Suprapubic skin (tissue), 4 donors: Measurements from ENCODE around the gene ABHD1. TPM values are rescaled to one million over a fixed set of nuclear protein-coding genes. Genes with fewer than 3 reads are reported as not detected.

Experiments used
- DNase-seq, 2 donors: peaks; one replicate each; pipeline ENCODE4 v3.0.0-alpha.2; 2019; ENCODE audit warnings: low spot score in 2 of 2
- H3K27ac ChIP-seq: fragments of 200-600 bp; sonication (generic); one replicate; pipeline ENCODE4 v1.5.1; 2019
- H3K27me3 ChIP-seq: fragments of 200-600 bp; sonication (generic); one replicate; pipeline ENCODE4 v1.5.1; 2019
- H3K36me3 ChIP-seq: fragments of 200-600 bp; sonication (generic); one replicate; pipeline ENCODE4 v1.5.1; 2019
- H3K4me1 ChIP-seq: fragments of 200-600 bp; sonication (generic); one replicate; pipeline ENCODE4 v1.5.1; 2019
- H3K4me3 ChIP-seq: fragments of 200-600 bp; sonication (generic); one replicate; pipeline ENCODE4 v1.5.1; 2019; ENCODE audit warnings: mild to moderate bottlenecking
- H3K9me3 ChIP-seq: fragments of 200-600 bp; sonication (generic); one replicate; pipeline ENCODE4 v1.5.1; 2019
- EP300 ChIP-seq: sonication (generic); formaldehyde crosslinking; IDR thresholded peaks from one replicate; pipeline ENCODE4 v1.6.1; 2017; ENCODE audit warnings: antibody characterized with exemption
- POLR2A ChIP-seq, 2 donors: fragments of 450-650 bp; IDR thresholded peaks; one replicate each; pipeline ENCODE4 v1.6.1; 2017; ENCODE audit warnings: antibody characterized with exemption in 2 of 2, mild to moderate bottlenecking in 2 of 2, moderate library complexity in 2 of 2
- POLR2AphosphoS5 ChIP-seq, 3 donors: sonication (generic); formaldehyde crosslinking; IDR thresholded peaks; one replicate each; pipeline ENCODE4 v1.6.1; 2017; ENCODE audit warnings: antibody characterized with exemption in 3 of 3
- WGBS: methylation state at CpG from one replicate; pipeline ENCODE4 v1.1.5; 2018; 5-methylcytosine and 5-hydroxymethylcytosine counted together
- total RNA-seq, 4 donors: library from RNA; depleted of rRNA; stranded (reverse); fragments of >200 nt; gene quantifications; one replicate each; pipeline ENCODE4 v1.1.0, GENCODE V29; 2016
- TF ChIP-seq, protein P1 (sequence below), 2 donors: fragments of 200-600 bp in 1 of 2; fragments of 450-650 bp in 1 of 2; sonication (generic) in 1 of 2; IDR thresholded peaks; one replicate each; pipeline ENCODE4 v1.5.1; 2016 to 2019; ENCODE audit warnings: antibody characterized with exemption in 2 of 2, mild to moderate bottlenecking in 1 of 2, moderate library complexity in 1 of 2

Gene ABHD1
- total RNA-seq, 4 donors from 2014 or later, result not detected

- Histone ChIP-seq H3K9me3 (no peaks in the 10 kb centered on the region), H3K4me3 (no peak overlapping the region), H3K27ac (no peak overlapping the region), H3K36me3 (no peaks in the 10 kb centered on the region), H3K4me1 (no peaks in the 10 kb centered on the region), H3K27me3 (peaks cover 3% of the 10 kb centered on the region)
- DNase-seq, result no peak
- TF ChIP-seq POLR2A (IDR thresholded peaks at IDR 0.05), result no peak
- TF ChIP-seq, protein P1, sequence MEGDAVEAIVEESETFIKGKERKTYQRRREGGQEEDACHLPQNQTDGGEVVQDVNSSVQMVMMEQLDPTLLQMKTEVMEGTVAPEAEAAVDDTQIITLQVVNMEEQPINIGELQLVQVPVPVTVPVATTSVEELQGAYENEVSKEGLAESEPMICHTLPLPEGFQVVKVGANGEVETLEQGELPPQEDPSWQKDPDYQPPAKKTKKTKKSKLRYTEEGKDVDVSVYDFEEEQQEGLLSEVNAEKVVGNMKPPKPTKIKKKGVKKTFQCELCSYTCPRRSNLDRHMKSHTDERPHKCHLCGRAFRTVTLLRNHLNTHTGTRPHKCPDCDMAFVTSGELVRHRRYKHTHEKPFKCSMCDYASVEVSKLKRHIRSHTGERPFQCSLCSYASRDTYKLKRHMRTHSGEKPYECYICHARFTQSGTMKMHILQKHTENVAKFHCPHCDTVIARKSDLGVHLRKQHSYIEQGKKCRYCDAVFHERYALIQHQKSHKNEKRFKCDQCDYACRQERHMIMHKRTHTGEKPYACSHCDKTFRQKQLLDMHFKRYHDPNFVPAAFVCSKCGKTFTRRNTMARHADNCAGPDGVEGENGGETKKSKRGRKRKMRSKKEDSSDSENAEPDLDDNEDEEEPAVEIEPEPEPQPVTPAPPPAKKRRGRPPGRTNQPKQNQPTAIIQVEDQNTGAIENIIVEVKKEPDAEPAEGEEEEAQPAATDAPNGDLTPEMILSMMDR (IDR thresholded peaks at IDR 0.05), result no peak
- TF ChIP-seq POLR2AphosphoS5 (IDR thresholded peaks at IDR 0.05), result no peak
- TF ChIP-seq EP300, result no peak
- 86% methylated on average over 11 of the region's 29 CpGs for WGBS
Observed at GRCh38 chr2:27149570-27150405, 26.2 kb downstream of the ABHD1 start.

GRCh38 chr2:27150639-27151230, 27.1 kb downstream of the ABHD1 start:
- WGBS, result 90% methylated on average over 8 of the region's 8 CpGs
- H3K27ac ChIP-seq, result no peak overlapping the region
- TF ChIP-seq EP300 (no peak), POLR2AphosphoS5 (IDR thresholded peaks at IDR 0.05) (no peak), POLR2A (IDR thresholded peaks at IDR 0.05) (no peak)
- TF ChIP-seq, protein P1 (IDR thresholded peaks at IDR 0.05), result no peak
- no peak overlapping the region for H3K4me3 ChIP-seq
- H3K27me3 ChIP-seq, result peaks cover 3% of the 10 kb centered on the region
- H3K9me3 ChIP-seq, result no peaks in the 10 kb centered on the region
- no peaks in the 10 kb centered on the region for H3K36me3 ChIP-seq
- DNase-seq, result peak in 1 of 2 donors; percentile 2
- no peaks in the 10 kb centered on the region for H3K4me1 ChIP-seq

- 93% methylated on average over 8 of the region's 8 CpGs for WGBS
- H3K27ac ChIP-seq, result no peak overlapping the region
- TF ChIP-seq, protein P1 (IDR thresholded peaks at IDR 0.05), result no peak
- TF ChIP-seq EP300 (no peak), POLR2AphosphoS5 (IDR thresholded peaks at IDR 0.05) (no peak), POLR2A (IDR thresholded peaks at IDR 0.05) (no peak)
- no peaks in the 10 kb centered on the region for H3K36me3 ChIP-seq
- H3K4me3 ChIP-seq, result no peak overlapping the region
- H3K27me3 ChIP-seq, result peaks cover 3% of the 10 kb centered on the region
- no peaks in the 10 kb centered on the region for H3K4me1 ChIP-seq
- H3K9me3 ChIP-seq, result no peaks in the 10 kb centered on the region
- DNase-seq, result peak in 1 of 2 donors; percentile 37
Observed at GRCh38 chr2:27152102-27152795, 28.6 kb downstream of the ABHD1 start.

DNA sequence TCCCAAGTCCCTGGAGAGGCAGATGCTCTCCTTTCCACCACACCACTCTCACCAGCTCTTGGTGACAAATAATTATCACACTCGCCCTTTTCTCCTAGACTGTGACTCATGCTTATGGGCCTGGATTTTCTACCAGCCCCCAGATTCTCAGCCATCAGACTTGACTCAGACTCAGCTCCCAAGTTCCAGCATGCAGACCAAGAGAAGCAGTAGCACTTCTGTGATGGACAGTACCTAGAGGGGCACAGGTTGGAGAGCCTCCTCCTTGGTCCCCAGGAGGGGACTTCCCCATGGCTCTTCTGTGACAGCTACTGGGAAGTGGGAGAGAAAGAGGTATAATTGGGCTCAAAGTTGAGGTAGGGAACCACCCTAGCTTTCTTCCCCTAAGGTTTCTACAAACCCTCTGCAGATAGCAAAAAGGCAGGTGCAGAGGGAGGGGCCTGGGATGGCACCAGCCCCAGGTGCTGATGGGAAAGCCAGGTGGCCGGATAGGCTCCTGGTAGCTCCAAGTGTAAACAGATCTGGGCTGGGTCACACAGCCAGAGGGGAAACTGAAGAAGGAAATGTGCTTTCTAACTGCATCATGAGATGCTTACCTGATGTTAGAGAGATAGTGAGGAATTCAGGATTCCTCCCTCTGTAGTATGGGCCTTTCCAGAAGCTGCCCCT, 29.3 kb downstream of the ABHD1 start:
- H3K36me3 ChIP-seq, result no peaks in the 10 kb centered on the region
- no peak overlapping the region for H3K27ac ChIP-seq
- peaks cover 3% of the 10 kb centered on the region for H3K27me3 ChIP-seq
- WGBS, result 67% methylated on average over 2 of the region's 2 CpGs
- no peaks in the 10 kb centered on the region for H3K9me3 ChIP-seq
- no peaks in the 10 kb centered on the region for H3K4me1 ChIP-seq
- peak in 1 of 2 donors; percentile 11 for DNase-seq
- TF ChIP-seq POLR2A (IDR thresholded peaks at IDR 0.05) (no peak), EP300 (no peak)
- TF ChIP-seq, protein P1 (IDR thresholded peaks at IDR 0.05), result no peak
- no peak overlapping the region for H3K4me3 ChIP-seq
